LNCaP clone FGC (cell line): Measurements from ENCODE around the gene MRPL34.

Source experiments
- DNase-seq: peaks from one replicate; pipeline ENCODE4 v3.0.0-alpha.2; 2011; ENCODE audit warnings: low read depth
- H3K4me3 ChIP-seq: 2 replicates; pipeline ENCODE4 v1.5.1; 2011; ENCODE audit warnings: mild to moderate bottlenecking, low read depth, low read length, control low read depth
- TF ChIP-seq, protein P1 (sequence below): IDR thresholded peaks from 2 replicates; pipeline ENCODE4 v1.5.1; 2012; ENCODE audit warnings: mild to moderate bottlenecking; ENCODE audit not compliant: control insufficient read depth, insufficient read depth; ENCODE audit errors: extremely low read depth

Gene MRPL34

DNA sequence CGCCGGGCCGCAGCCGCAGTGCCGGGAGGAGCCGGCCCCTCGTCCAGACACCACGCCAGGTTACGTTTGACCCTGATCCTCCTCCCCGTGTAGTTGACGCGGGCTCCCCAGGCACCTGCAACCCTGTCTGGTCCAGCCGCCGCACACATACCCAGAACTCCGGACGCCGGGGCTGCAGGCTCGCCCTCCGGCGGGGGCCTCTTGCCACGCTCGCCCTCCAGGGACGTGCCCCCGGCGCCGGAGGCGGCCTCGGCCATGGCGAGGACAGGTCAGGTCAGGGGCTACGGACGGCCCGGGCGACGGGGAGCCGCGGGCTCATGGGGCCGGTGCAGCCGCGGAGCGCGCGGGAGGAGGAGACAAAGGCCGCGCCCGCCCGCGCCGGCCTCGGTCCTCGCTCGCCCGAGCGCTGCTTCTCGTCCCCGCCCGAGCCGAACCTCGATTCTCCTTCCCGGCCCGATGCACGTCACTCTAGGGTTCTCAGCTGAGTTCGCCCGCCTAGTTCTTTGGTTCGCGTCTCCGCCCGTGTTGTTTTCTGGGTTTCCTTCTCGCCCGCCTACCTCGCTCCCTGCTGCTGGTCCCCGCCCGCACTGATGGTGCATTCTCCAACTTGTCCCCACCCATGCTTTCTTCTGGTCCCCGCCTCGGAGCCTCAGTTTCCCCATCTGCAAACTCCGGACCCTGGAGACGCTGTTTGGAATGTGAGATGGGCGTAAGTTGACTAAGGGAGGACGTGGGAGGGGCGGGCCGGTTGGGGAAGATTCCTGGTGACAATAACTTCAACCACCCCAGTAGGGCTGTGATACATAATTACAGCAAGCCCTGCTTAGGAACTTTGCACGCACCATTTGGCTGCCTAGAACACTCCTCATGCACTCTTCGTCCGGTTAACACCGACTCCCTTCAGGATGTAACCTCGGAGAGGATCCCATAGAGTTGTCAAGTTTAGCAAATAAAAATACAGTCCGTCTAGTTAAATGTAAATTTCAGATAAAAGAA, 29.0 kb downstream of the MRPL34 start, which contains the start of gene ANO8:
TSS of gene ANO8 (minus strand) at position 442 of the 996 bp plus-strand sequence. CDS start at position 257, 185 bp downstream.
- TF ChIP-seq, protein P1, sequence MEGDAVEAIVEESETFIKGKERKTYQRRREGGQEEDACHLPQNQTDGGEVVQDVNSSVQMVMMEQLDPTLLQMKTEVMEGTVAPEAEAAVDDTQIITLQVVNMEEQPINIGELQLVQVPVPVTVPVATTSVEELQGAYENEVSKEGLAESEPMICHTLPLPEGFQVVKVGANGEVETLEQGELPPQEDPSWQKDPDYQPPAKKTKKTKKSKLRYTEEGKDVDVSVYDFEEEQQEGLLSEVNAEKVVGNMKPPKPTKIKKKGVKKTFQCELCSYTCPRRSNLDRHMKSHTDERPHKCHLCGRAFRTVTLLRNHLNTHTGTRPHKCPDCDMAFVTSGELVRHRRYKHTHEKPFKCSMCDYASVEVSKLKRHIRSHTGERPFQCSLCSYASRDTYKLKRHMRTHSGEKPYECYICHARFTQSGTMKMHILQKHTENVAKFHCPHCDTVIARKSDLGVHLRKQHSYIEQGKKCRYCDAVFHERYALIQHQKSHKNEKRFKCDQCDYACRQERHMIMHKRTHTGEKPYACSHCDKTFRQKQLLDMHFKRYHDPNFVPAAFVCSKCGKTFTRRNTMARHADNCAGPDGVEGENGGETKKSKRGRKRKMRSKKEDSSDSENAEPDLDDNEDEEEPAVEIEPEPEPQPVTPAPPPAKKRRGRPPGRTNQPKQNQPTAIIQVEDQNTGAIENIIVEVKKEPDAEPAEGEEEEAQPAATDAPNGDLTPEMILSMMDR, result no peak
- peak within 1 kb of the TSS; percentile 75 for H3K4me3 ChIP-seq
- DNase-seq, result peak; percentile 96

GRCh38 chr19:17335575-17335974, 29.9 kb downstream of the MRPL34 start:
- no peak for DNase-seq
- H3K4me3 ChIP-seq, result peak overlapping the region; percentile 75
- TF ChIP-seq, protein P1, result no peak

DNA sequence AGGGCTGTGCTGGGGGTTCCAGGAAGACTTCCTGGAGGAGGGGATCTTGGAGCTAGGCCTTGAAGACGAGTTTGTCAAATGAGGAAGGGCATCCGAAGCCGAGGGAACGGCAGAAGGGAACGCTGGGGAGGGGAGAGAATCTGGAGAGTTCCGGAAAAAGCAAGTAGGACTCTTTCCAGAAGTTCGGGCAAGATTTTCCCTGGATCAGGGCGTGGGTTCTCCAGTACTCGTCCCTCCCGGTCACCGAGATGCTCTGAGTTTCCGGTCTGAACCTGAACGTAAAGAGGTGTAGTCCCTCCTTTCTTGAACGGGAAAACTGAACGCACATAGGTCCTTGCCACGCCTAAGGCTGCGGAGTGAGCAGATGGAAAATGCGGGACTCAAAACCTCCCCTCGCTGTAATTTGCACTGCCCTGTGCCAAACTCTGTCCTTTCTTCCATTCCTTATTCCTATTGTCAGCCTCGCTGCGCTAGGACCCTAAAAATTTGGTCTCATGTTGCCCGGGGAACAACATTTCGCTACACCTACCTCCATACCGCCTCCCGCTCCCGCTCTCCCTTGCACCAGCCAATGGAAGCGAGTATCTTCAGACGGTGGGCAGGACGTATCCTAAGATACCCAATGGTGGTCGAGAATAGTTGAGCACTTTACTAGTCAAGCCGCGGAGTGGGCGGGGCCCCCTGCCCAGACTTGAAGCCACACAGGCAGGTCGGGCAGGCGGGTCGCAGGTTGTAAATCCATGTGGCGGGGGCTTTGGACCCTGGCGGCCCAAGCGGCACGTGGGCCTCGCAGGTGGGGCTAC, 31.4 kb downstream of the MRPL34 start, which contains the start of gene GTPBP3:
TSS of gene GTPBP3 (plus strand) at position 682 of the 803 bp plus-strand sequence. CDS start at position 741, 59 bp downstream.
- peak within 1 kb of the TSS; percentile 77 for H3K4me3 ChIP-seq
- DNase-seq, result peak; percentile 98
- TF ChIP-seq, protein P1, result no peak

DNA sequence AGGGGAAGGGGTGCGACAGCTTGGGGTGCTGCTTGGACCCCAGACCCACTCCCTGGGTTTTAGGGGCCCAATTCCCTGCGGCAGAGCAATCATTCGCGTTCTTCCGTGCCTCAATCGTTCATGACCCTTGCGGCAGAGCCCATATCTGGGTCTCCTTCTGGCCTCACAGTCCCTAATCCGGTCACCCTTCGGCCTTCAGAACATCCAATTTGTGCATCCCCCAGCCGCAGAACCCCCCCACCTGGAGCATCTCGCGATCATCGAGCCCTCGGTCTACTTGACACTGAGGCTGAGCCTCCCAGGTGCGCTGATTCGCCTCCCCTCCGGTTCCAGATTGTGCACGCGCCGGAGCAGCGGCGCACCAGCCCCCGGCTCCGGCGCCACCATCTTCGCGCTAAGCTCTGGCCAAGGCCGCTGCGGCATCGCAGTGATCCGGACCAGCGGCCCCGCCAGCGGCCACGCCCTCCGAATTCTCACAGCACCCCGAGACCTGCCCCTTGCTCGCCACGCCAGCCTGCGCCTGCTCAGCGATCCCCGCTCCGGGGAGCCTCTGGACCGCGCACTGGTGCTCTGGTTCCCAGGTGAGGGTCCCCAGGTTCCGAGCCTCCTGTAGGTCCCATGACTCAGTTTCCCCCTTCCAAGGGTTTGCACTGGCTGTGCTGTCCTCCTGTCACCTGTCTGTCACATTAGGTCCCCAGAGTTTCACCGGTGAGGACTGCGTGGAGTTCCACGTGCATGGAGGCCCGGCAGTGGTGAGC, 32.2 kb downstream of the MRPL34 start:
- H3K4me3 ChIP-seq, result peak overlapping the region; percentile 77
- DNase-seq, result no peak
- TF ChIP-seq, protein P1, result no peak

- no peak for DNase-seq
- peak overlapping the region; percentile 77 for H3K4me3 ChIP-seq
- TF ChIP-seq, protein P1, result no peak
These were observed 32.9 kb downstream of the MRPL34 start for GRCh38 chr19:17338433-17339078.
